Colonic mucosa (tissue), 4 donors: ENCODE results near the gene PRICKLE2. TPM values are rescaled to one million over a fixed set of nuclear protein-coding genes. Genes with fewer than 3 reads are reported as not detected.

Experiments used
- DNase-seq: peaks from one replicate; pipeline ENCODE4 v3.0.0-alpha.2; 2020
- H3K27ac ChIP-seq: fragments of 200-600 bp; one replicate; pipeline ENCODE4 v1.8.0; 2021
- H3K27me3 ChIP-seq: fragments of 200-600 bp; one replicate; pipeline ENCODE4 v1.8.0; 2021
- H3K36me3 ChIP-seq: fragments of 200-600 bp; one replicate; pipeline ENCODE4 v1.8.0; 2021
- H3K4me1 ChIP-seq: fragments of 200-600 bp; one replicate; pipeline ENCODE4 v1.8.0; 2021; ENCODE audit warnings: mild to moderate bottlenecking
- H3K4me3 ChIP-seq: fragments of 200-600 bp; one replicate; pipeline ENCODE4 v1.8.0; 2021
- H3K9ac ChIP-seq, 2 donors: one replicate each; pipeline ENCODE4 v1.7.0; 2013; ENCODE audit warnings: control low read depth in 2 of 2, low read depth in 2 of 2, low read length in 2 of 2
- H3K9me3 ChIP-seq: fragments of 200-600 bp; one replicate; pipeline ENCODE4 v1.8.0; 2021
- CTCF ChIP-seq: fragments of 200-600 bp; IDR thresholded peaks from one replicate; pipeline ENCODE4 v1.8.0; 2022; ENCODE audit warnings: antibody characterized with exemption, mild to moderate bottlenecking
- intact Hi-C: fragments of 100-400 bp; cut with DNase I; formaldehyde crosslinking; loops from one replicate; pipeline ENCODE4 v1.14.1; 2022
- total RNA-seq, 2 donors: library from RNA; stranded (reverse); fragmentation: NEBNext Ultra II Directional in 1 of 2; extraction: Animal tissue kit (Norgen Biotek cat#: 25700) in 1 of 2; gene quantifications; one replicate each; pipeline ENCODE4 v1.2.1, GENCODE V29; 2021
- donor health status: healthy.
- donor health status: DM: no; HTN: no; CAD: no.
- donor health status: DM: no; HTN: no; CAD: no.

Gene PRICKLE2
- total RNA-seq, 2 donors from 2014 or later: 4.4 to 7.6 TPM

GRCh38 chr3:64141476-64141875 lies 83.8 kb downstream of the PRICKLE2 start:
- intact Hi-C loops: no loop called here
- no peaks in the 10 kb centered on the region for H3K27me3 ChIP-seq
- no peak overlapping the region for H3K4me3 ChIP-seq
- no peak for TF ChIP-seq CTCF
- no peaks in the 10 kb centered on the region for H3K9me3 ChIP-seq
- H3K36me3 ChIP-seq: no peaks in the 10 kb centered on the region
- H3K9ac ChIP-seq: no peak overlapping the region
- no peak for DNase-seq
- no peak overlapping the region for H3K27ac ChIP-seq
- no peaks in the 10 kb centered on the region for H3K4me1 ChIP-seq

- H3K27ac ChIP-seq: no peak overlapping the region
Measured at GRCh38 chr3:64140651-64141050, 84.6 kb downstream of the PRICKLE2 start.

GRCh38 chr3:64138656-64139375 lies 86.5 kb downstream of the PRICKLE2 start:
- intact Hi-C loops: no loop called here
- TF ChIP-seq CTCF: no peak
- no peaks in the 10 kb centered on the region for H3K4me1 ChIP-seq

More at GRCh38 chr3:64140651-64141050, 84.6 kb downstream of the PRICKLE2 start:
- no peaks in the 10 kb centered on the region for H3K4me1 ChIP-seq
- TF ChIP-seq CTCF: no peak
- H3K36me3 ChIP-seq: no peaks in the 10 kb centered on the region
- H3K27me3 ChIP-seq: no peaks in the 10 kb centered on the region
- H3K9ac ChIP-seq: no peak overlapping the region
- no peaks in the 10 kb centered on the region for H3K9me3 ChIP-seq
- H3K4me3 ChIP-seq: no peak overlapping the region
- intact Hi-C loops: no loop called here
- no peak for DNase-seq

GRCh38 chr3:64138046-64138445 lies 87.2 kb downstream of the PRICKLE2 start:
- Histone ChIP-seq H3K9ac (no peak overlapping the region), H3K27ac (no peak overlapping the region), H3K4me3 (no peak overlapping the region), H3K36me3 (no peaks in the 10 kb centered on the region), H3K27me3 (no peaks in the 10 kb centered on the region), H3K4me1 (no peaks in the 10 kb centered on the region), H3K9me3 (no peaks in the 10 kb centered on the region)
- DNase-seq: no peak
- TF ChIP-seq CTCF: no peak
- intact Hi-C loops: no loop called here

More at GRCh38 chr3:64138656-64139375, 86.5 kb downstream of the PRICKLE2 start:
- H3K27me3 ChIP-seq: no peaks in the 10 kb centered on the region
- no peak for DNase-seq
- H3K36me3 ChIP-seq: no peaks in the 10 kb centered on the region
- H3K4me3 ChIP-seq: no peak overlapping the region
- H3K9ac ChIP-seq: no peak overlapping the region
- no peaks in the 10 kb centered on the region for H3K9me3 ChIP-seq
- H3K27ac ChIP-seq: no peak overlapping the region

- no peak for TF ChIP-seq CTCF
- Histone ChIP-seq H3K36me3 (no peaks in the 10 kb centered on the region), H3K27ac (no peak overlapping the region), H3K9me3 (no peaks in the 10 kb centered on the region), H3K27me3 (no peaks in the 10 kb centered on the region), H3K9ac (no peak overlapping the region), H3K4me1 (no peaks in the 10 kb centered on the region), H3K4me3 (no peak overlapping the region)
- DNase-seq: no peak
- intact Hi-C loops: no loop called here
Measured at GRCh38 chr3:64134882-64135281, 90.4 kb downstream of the PRICKLE2 start.
